ENCODE results near the gene FHAD1.

DNA sequence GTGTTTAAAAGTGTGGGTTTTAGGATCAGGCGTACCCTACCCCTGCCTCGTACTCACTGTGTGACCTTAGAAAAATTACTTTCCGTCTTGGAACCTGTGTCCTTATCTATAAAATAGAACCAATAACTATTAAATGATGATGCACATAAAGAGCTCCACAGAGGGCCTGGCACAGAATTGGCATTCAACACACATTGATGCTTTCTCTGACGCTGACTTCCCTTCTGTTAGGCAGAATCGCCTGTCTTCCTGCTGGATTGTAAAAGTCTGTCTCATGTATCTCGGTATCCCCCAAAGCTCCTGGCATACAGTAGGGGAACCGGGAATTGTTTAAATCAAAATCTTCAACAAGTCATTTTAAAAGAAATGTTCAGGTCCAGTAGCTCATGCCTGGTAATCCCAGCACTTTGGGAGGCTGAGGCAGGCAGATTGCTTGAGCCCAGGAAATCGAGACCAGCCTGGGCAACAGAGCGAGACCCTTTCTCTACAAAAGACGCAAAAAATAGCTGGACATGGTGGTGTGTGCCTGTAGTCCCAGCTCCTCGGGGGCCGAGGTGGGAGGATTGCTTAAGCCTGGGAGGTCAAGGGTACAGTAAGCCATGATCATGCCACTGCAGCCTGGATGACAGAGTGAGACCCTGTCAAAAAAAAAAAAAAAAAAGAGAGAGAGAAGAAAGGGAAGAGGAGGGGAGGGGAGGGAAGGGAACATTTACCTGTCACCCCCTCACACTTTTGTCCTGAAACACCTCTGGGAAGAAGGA lies 41.3 kb upstream of the FHAD1 start:
- TF ChIP-seq, protein P1, sequence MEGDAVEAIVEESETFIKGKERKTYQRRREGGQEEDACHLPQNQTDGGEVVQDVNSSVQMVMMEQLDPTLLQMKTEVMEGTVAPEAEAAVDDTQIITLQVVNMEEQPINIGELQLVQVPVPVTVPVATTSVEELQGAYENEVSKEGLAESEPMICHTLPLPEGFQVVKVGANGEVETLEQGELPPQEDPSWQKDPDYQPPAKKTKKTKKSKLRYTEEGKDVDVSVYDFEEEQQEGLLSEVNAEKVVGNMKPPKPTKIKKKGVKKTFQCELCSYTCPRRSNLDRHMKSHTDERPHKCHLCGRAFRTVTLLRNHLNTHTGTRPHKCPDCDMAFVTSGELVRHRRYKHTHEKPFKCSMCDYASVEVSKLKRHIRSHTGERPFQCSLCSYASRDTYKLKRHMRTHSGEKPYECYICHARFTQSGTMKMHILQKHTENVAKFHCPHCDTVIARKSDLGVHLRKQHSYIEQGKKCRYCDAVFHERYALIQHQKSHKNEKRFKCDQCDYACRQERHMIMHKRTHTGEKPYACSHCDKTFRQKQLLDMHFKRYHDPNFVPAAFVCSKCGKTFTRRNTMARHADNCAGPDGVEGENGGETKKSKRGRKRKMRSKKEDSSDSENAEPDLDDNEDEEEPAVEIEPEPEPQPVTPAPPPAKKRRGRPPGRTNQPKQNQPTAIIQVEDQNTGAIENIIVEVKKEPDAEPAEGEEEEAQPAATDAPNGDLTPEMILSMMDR (IDR thresholded peaks at IDR 0.05), result no peak
- no peak for TF ChIP-seq POLR2A (IDR thresholded peaks at IDR 0.05)
